Progenitor cell of endocrine pancreas (in vitro differentiated cells): ENCODE measurements around the gene MAPT. TPM values are rescaled to one million over a fixed set of nuclear protein-coding genes. Genes with fewer than 3 reads are reported as not detected.

Experiments
- DNase-seq: peaks from one replicate; pipeline ENCODE4 v3.0.0; 2021; ENCODE audit warnings: low spot score; ENCODE audit not compliant: unreplicated experiment
- H3K27ac Mint-ChIP-seq: 2 replicates; pipeline ENCODE4 v1.8.0; 2021; ENCODE audit warnings: mild to moderate bottlenecking, moderate library complexity, mixed read lengths
- H3K27me3 Mint-ChIP-seq: 2 replicates; pipeline ENCODE4 v1.8.0; 2021; ENCODE audit warnings: mixed read lengths
- H3K36me3 Mint-ChIP-seq: 2 replicates; pipeline ENCODE4 v1.8.0; 2022; ENCODE audit warnings: mixed read lengths; ENCODE audit not compliant: insufficient read depth
- H3K4me1 Mint-ChIP-seq: 2 replicates; pipeline ENCODE4 v1.8.0; 2021; ENCODE audit warnings: low read depth, mixed read lengths
- H3K4me3 Mint-ChIP-seq: 2 replicates; pipeline ENCODE4 v1.8.0; 2021; ENCODE audit warnings: low read depth, mild to moderate bottlenecking, moderate library complexity, mixed read lengths
- H3K9me3 Mint-ChIP-seq: 2 replicates; pipeline ENCODE4 v1.8.0; 2021; ENCODE audit warnings: low read depth, mixed read lengths
- CTCF ChIP-seq: fragments of 200-600 bp; sonication (generic); IDR thresholded peaks from one replicate; pipeline ENCODE4 v1.5.0; 2021; ENCODE audit warnings: antibody characterized with exemption, mild to moderate bottlenecking; ENCODE audit not compliant: unreplicated experiment
- total RNA-seq: library from RNA; stranded (reverse); gene quantifications from 2 replicates; pipeline ENCODE4 v1.2.1, GENCODE V29; 2021

The MAPT gene
- total RNA-seq, 1 donor from 2014 or later, result 2.5 TPM

GRCh38 chr17:45850011-45850410 lies 44.3 kb upstream of the MAPT start:
- peaks cover 33% of the 10 kb centered on the region for H3K27me3 Mint-ChIP-seq
- no peaks in the 10 kb centered on the region for H3K4me1 Mint-ChIP-seq
- no peak overlapping the region for H3K27ac Mint-ChIP-seq
- H3K4me3 Mint-ChIP-seq, result no peak overlapping the region
- H3K9me3 Mint-ChIP-seq, result no peaks in the 10 kb centered on the region
- DNase-seq, result no peak
- no peaks in the 10 kb centered on the region for H3K36me3 Mint-ChIP-seq
- TF ChIP-seq CTCF, result no peak

GRCh38 chr17:45850468-45850867 lies 43.9 kb upstream of the MAPT start:
- Mint-ChIP-seq H3K4me3 (no peak overlapping the region), H3K27me3 (peaks cover 36% of the 10 kb centered on the region), H3K4me1 (no peaks in the 10 kb centered on the region), H3K36me3 (no peaks in the 10 kb centered on the region), H3K9me3 (no peaks in the 10 kb centered on the region), H3K27ac (no peak overlapping the region)
- DNase-seq, result no peak
- TF ChIP-seq CTCF, result no peak

- H3K36me3 Mint-ChIP-seq, result no peaks in the 10 kb centered on the region
- H3K27me3 Mint-ChIP-seq, result peaks cover 37% of the 10 kb centered on the region
- no peak overlapping the region for H3K27ac Mint-ChIP-seq
- H3K4me1 Mint-ChIP-seq, result no peaks in the 10 kb centered on the region
- TF ChIP-seq CTCF, result no peak
- H3K9me3 Mint-ChIP-seq, result no peaks in the 10 kb centered on the region
- DNase-seq, result no peak
- no peak overlapping the region for H3K4me3 Mint-ChIP-seq
These were observed 43.3 kb upstream of the MAPT start for GRCh38 chr17:45851022-45851421.

GRCh38 chr17:45851464-45851863 lies 42.9 kb upstream of the MAPT start:
- no peak for TF ChIP-seq CTCF

GRCh38 chr17:45851873-45852272 lies 42.5 kb upstream of the MAPT start:
- no peak for DNase-seq
- no peak for TF ChIP-seq CTCF
- Mint-ChIP-seq H3K27me3 (peaks cover 34% of the 10 kb centered on the region), H3K4me3 (no peak overlapping the region), H3K9me3 (no peaks in the 10 kb centered on the region), H3K27ac (no peak overlapping the region), H3K4me1 (no peaks in the 10 kb centered on the region), H3K36me3 (no peaks in the 10 kb centered on the region)

More at GRCh38 chr17:45851464-45851863, 42.9 kb upstream of the MAPT start:
- Mint-ChIP-seq H3K27me3 (peaks cover 34% of the 10 kb centered on the region), H3K9me3 (no peaks in the 10 kb centered on the region), H3K4me1 (no peaks in the 10 kb centered on the region), H3K4me3 (no peak overlapping the region), H3K36me3 (no peaks in the 10 kb centered on the region), H3K27ac (no peak overlapping the region)
- DNase-seq, result no peak
